Astrocyte of the spinal cord (primary cell): ENCODE data around the gene CYP3A5.
"Not testable (repeated sequence)": the region's sequence is repeated elsewhere in the genome, so short reads cannot be mapped to it uniquely, and the experiment has no call there.

Experiments used
- DNase-seq: peaks from one replicate; pipeline ENCODE4 v3.0.0; 2011; ENCODE audit warnings: low read depth, low spot score
- H3K4me3 ChIP-seq: 2 replicates; pipeline ENCODE4 v1.5.1; 2011; ENCODE audit warnings: low read depth, mild to moderate bottlenecking, low read length, moderate library complexity
- CTCF ChIP-seq: IDR thresholded peaks from 2 replicates; pipeline ENCODE4 v1.5.1; 2012; ENCODE audit warnings: low read depth, mild to moderate bottlenecking, low read length, inconsistent platforms
- in situ Hi-C: cut with HindIII; loops from 2 replicates; pipeline ENCODE4 v1.10.0; 2017; ENCODE audit warnings: low sequenced_read_pairs

The CYP3A5 gene

DNA sequence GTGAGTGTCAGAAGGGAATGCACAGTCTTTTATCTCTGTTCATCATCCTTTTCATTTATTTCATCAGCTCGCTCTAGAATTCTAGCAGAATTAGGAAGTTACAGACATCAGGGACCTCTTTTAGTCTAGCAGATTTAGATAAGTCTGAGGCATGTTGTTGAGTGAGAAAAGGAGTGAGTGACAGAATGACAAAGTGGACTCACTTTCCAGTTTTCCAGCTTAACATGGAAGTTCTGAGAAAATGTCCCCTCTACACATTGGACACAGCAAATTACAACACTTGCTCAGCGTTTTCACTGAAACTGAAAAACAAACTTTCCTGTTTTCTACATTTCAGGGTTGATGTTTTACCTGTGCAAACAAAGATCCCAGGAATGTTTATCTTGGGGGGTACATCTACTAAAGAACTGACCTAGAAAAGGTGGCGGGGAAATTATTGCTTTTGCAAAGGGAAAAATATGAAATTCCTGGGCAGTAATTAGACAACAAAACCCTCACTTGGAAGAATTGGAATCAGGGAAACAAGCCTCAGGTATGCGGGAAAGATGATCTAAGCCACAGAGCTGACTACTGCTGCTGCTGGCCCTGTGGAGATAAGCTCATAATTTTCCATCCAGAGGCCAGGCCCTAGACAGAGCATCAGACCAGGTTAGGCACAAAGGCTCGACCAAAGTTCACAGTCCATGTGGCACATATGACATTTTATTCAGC, 14.6 kb upstream of the CYP3A5 start:
- in situ Hi-C loops = no loop called here
- DNase-seq = no peak
- no peak for TF ChIP-seq CTCF
- H3K4me3 ChIP-seq = no peak overlapping the region

- no peak for DNase-seq
- in situ Hi-C loops = no loop called here
- no peak overlapping the region for H3K4me3 ChIP-seq
- TF ChIP-seq CTCF = no peak
Measured at GRCh38 chr7:99693427-99694200, 13.8 kb upstream of the CYP3A5 start.

GRCh38 chr7:99693100-99693426, 13.3 kb upstream of the CYP3A5 start:
- in situ Hi-C loops = no loop called here
- DNase-seq = no peak
- H3K4me3 ChIP-seq = no peak overlapping the region
- no peak for TF ChIP-seq CTCF

GRCh38 chr7:99692563-99692962, 12.8 kb upstream of the CYP3A5 start:
- H3K4me3 ChIP-seq, in situ Hi-C loops, DNase-seq: not testable (repeated sequence)

DNA sequence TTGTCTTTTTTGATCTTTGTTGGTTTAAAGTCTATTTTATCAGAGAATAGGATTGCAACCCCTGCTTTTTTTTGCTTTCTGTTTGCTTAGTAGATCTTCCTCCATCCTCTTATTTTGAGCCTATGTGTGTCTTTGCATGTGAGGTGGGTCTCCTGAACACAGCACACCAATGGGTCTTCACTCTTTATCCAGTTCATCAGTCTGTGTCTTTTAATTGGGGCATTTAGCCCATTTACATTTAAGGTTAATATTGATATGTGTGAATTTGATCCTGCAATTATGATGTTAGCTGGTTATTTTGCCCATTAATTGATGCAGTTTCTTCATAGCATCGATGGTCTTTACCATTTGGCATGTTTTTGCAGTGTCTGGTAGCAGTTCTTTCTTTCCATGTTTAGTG, 11.9 kb upstream of the CYP3A5 start:
- in situ Hi-C loops, DNase-seq: not testable (repeated sequence)

DNA sequence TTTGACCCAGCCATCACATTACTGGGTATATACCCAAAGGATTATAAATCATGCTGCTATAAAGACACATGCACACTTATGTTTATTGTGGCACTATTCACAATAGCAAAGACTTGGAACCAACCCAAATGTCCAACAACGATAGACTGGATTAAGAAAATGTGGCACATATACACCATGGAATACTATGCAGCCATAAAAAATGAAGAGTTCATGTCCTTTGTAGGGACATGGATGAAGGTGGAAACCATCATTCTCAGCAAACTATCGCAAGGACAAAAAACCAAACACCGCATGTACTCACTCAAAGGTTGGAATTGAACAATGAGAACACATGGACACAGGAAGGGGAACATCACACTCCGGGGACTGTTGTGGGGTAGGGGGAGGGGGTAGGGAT, 11.1 kb upstream of the CYP3A5 start:
- in situ Hi-C loops, DNase-seq, H3K4me3 ChIP-seq: not testable (repeated sequence)

More for the DNA sequence above, 11.9 kb upstream of the CYP3A5 start:
- H3K4me3 ChIP-seq = not testable (repeated sequence)

GRCh38 chr7:99685871-99686608, 6.2 kb upstream of the CYP3A5 start:
- H3K4me3 ChIP-seq, in situ Hi-C loops, DNase-seq: not testable (repeated sequence)

GRCh38 chr7:99685129-99685758, 5.4 kb upstream of the CYP3A5 start:
- no peak overlapping the region for H3K4me3 ChIP-seq
- in situ Hi-C loops = no loop called here
- DNase-seq = no peak
- no peak for TF ChIP-seq CTCF
